NCI-H2227 treated with DMSO at 0.1 percent for 48 hours (cell line): Measurements from ENCODE around the gene PLBD1.

Experiments
- DNase-seq: peaks from one replicate; lab custom pipeline; 2025; lab: John Stamatoyannopoulos, UW

PLBD1 gene

DNA sequence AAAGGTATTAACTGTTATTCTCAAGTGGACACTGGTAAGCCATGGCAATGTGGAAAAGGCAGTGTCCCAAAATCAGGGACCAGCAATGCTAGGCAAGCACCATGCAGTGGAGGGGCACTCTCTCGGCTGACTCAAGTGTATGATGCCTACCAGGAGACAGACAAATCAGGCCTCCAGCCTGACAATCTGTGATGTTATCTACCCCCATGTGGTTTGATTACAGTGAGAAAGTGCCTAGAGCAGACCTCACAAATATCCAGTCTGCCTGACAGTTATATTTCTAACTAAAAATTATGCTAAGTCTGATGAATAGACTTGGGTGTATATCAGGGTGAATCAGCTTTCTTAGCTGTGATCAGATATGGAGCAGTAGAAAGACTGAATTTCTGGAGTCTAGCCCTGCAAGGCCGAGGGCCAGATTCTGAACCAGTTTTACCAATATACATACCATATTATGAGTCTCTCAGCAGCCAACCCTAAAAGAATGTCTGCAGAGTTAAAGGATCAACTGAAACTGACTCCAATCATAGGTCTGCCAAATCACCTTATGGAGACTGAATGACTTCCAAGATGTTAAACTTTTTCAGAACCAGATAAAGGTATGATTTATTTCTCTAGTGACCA lies 3.2 kb downstream of the PLBD1 start:
- no peak for DNase-seq

- DNase-seq = no peak
These were observed 4.6 kb downstream of the PLBD1 start for GRCh38 chr12:14563046-14563445.

- DNase-seq = no peak
These were observed 5.4 kb downstream of the PLBD1 start for GRCh38 chr12:14562279-14562678.

DNA sequence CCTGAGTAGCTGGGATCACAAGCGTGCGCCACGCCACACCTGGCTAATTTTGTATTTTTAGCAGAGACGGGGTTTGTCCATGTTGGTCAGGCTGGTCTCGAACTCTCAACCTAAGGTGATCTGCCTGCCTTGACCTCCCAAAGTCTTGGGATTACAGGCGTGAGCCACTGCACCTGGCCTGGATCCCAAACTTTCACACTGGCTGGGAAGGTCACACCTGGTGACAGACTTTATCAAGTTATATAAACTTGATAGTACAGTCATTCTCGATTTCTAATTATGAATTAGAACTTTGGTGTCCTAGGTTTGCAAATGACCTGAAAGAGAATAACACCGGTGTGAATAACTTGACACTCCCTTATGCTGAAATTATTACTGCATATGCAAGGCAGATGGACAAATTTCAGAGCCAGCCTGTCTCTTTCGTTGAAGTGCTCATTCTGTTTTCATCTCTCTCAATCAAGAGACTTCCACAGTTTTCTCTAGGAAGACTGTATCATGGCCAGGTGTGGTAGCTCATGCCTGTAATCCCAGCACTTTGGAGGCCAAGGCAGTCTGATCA lies 5.9 kb downstream of the PLBD1 start:
- DNase-seq = no peak

DNA sequence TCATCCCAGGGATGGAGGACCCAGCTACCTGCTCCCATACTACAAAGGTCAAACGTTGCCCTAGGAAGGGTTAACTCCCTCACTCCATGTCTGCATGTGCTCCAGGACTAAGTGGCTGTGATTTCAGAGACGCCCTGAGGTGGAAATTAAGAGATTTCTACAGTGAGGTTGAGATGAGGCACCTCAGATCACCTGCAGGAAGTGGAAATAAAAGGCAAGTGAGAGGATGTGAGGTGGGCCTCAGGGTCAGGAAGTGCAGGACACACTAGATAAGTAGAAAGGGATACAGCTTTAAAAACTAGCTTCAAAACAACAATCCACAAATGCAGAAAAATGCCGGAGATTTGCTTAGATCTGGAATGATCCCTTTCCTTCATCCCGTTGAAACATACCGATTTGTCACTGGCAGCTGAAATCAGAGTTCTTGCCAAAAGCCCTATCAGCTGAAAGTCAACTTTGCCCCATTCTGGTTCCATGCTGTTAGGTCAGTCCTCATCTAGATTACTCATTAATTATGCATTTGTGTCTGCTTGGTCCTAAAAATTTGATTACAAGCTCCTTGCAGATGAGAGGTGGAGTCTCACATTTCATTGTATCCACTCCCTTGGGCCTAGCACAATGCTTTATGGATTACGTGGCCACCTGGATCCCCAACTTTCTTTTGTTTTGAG lies 6.6 kb downstream of the PLBD1 start:
- no peak for DNase-seq

DNA sequence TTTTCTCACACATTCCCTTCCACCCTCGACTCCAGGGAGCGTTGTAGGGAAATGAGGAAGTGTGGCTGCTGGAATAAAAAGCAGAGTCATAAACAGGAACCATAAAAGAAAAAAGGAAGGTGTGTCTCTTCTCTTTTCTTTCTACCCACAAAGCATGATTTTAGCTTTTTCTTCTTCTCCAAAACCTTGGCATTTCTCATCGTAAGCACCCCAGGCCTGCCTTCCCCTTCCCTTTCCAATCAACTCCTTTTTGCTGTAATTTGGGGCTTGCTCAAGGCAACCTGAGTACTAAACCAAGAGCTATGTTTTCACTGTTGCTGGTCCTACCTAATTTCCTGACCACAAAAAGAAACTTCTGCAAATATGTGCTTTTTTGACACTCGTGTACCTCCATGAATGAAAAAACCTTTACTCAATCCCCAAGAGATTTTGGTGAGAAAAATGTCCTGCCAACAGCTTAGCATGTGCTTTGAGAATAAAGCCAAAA lies 9.2 kb downstream of the PLBD1 start:
- no peak for DNase-seq

DNA sequence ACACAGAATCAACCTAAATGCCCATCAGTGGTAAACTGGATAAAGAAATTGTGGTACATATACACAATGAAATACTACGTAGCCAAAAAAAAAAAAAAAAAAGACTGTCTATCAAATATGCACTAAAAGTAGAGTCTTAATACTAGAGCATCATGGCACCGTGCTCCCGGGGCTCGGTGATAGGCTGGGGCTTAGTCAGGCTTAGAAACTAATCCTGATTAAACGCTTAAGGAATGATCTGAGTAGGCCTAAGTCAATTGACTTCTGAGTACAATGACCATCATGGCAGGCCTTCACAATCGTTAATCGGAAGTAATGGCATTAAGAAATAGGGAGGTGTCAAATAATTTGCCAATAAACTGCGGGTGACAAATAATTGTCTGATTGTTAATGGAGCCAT lies 9.7 kb downstream of the PLBD1 start:
- no peak for DNase-seq

GRCh38 chr12:14554281-14555007 lies 13.2 kb downstream of the PLBD1 start:
- DNase-seq = no peak

DNA sequence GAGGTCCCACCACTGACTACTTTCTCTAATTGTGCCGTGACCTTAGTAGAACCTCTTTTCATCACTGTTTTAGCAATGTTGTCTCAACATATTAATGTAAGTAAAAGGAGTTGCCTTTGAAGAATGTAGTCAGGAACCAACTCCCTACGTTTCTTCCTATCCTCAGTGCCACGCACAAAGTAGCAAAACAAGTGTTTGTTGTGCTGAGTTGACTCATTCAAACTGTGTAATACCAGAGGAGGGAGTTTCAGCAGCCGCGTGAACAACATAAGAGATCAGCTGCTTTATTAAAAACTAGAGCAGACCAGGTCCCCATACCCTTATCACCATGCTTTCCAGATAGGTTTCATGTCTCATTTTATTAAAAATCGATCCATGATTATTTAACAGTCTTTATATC lies 19.1 kb downstream of the PLBD1 start:
- no peak for DNase-seq

GRCh38 chr12:14547571-14547970 lies 20.1 kb downstream of the PLBD1 start:
- DNase-seq = no peak

DNA sequence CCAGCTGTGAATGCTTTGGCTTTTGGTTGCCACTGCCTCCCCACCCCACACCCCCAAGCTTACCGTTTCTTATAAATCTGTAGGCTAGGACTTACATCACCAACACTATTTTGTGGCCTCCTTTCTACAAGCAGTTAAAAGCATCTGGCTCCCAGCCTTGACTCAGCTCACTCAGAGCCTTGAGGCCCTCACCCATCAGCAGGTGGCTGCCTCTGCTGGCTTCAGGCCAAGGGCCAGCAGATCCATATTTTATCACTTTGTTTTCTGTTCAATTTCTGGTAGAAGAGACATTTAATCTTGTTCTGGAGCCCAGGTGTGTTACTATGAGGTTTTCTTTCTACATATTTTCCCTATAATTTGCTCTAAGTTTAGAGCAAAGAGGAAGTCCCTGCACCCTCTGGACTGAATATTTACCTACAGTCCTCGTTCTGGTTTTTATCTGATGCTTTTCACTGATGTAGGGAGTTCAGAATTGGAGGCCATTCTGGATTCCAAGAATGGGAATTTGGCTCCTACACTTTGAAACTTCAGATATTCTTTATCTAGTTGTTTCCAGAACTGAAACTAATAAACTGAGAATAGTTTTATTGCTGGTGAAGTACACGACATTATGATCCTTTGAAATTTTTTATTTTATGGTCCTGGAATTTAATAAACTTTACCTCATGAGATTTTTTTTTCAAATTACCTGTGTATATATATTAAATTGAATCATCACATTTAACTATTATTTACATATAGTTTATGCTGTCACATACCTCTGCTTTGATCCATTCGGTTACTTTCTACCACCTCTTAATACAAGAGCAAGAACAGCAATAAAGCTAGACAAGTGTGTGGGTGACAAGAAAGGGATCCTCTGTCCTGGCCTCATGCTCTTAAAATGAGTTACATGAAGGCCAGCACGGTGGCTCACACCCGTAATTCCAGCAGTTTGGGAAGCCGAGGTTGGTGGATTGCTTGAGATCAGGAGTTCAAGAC lies 22.2 kb downstream of the PLBD1 start:
- no peak for DNase-seq

GRCh38 chr12:14540801-14541462 lies 26.8 kb downstream of the PLBD1 start:
- DNase-seq = no peak

- DNase-seq = no peak
These were observed 30.6 kb downstream of the PLBD1 start for GRCh38 chr12:14537088-14537487.

- no peak for DNase-seq
These were observed 35.5 kb downstream of the PLBD1 start for GRCh38 chr12:14532152-14532551.

- DNase-seq = no peak
These were observed 41.7 kb downstream of the PLBD1 start for GRCh38 chr12:14525964-14526363.

DNA sequence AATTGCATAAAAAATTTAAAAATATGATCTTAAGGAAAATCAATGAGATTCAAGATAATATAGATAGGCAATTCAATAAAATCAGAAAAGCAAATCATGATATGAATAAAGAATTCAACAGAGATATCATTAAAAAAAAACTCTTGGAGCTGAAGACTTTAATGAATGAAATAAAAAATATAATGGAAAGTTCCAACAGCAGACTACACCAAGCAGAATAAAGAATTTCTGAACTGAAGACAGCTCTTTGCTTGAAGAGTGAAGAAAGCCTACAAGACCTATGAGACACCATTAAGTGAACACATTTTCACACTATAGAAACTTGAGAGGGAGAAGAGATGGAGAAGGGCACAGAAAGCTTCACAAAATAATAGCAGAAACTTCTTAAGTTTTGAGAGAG lies 45.9 kb downstream of the PLBD1 start:
- no peak for DNase-seq

- no peak for DNase-seq
These were observed 52.7 kb downstream of the PLBD1 start for GRCh38 chr12:14514946-14515345.

GRCh38 chr12:14514154-14514842 lies 53.4 kb downstream of the PLBD1 start:
- DNase-seq = no peak

- no peak for DNase-seq
These were observed 57.1 kb downstream of the PLBD1 start for GRCh38 chr12:14510574-14510973.
